ENCODE measurements around the gene LRRC14B. TPM values are rescaled to one million over a fixed set of nuclear protein-coding genes. Genes with fewer than 3 reads are reported as not detected.
"Not testable (repeated sequence)": the region's sequence is repeated elsewhere in the genome, so short reads cannot be mapped to it uniquely, and the experiment has no call there.

The LRRC14B gene
- total RNA-seq, 2 donors from 2014 or later, result not detected

- intact Hi-C loops (cut with DNase I), result no loop called here
- Histone ChIP-seq H3K36me3 (replicated peaks in 1 of 2; ENCODE audit: insufficient read depth in 1 of 2, low read depth in 2 of 2) (no peaks in the 10 kb centered on the region), H3K9me3 (no peaks in the 10 kb centered on the region), H3K4me1 (peaks cover 7% of the 10 kb centered on the region), H3K27ac (no peak overlapping the region), H3K27me3 (no peaks in the 10 kb centered on the region), H3K4me3 (no peak overlapping the region)
- TF ChIP-seq CTCF (IDR thresholded peaks at IDR 0.05) (no peak), POLR2A (IDR thresholded peaks at IDR 0.05) (no peak)
- whole genome bisulfite sequencing, 2 donors, result 65 to 92% methylated on average over 3 to 8 of the region's 10 CpGs
- peak in 1 of 4 donors; percentile 8 for DNase-seq
- ATAC-seq, result no peak
Observed at GRCh38 chr5:196350-196749, 5.1 kb downstream of the LRRC14B start.

- H3K9me3 ChIP-seq; intact Hi-C loops (cut with DNase I); ATAC-seq: not testable (repeated sequence)
Observed at GRCh38 chr5:197031-197430, 5.7 kb downstream of the LRRC14B start.

DNA sequence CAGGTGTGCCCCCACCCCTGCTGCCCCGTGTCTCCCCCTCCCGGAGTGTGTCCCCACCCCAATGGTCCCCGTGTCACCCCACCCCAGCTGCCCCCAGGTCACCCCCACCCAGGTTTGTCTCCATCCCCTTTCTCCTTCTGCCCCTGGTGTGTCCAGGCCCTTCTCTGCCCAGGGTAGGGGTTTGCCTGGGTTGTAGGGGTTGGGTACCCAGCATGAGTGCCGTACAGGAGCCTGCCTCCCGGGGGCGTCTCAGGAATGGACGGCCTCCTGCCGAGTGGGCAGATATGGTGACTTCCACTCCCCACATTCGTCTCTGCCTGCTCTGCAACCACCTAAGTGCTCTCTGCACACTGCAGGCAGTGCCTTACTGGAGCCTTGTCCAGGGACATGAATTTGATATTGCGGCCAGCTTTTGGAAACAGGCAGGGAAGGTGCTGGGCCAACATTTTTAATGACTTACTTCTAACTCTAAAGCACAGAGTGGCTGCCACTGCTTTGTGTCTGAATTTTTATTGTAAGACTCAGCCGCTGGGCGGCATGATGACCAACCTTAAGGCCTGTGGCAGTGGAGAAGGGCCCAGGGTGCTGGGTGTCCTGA, 6.7 kb downstream of the LRRC14B start:
- no peak overlapping the region for H3K4me3 ChIP-seq
- no peak for TF ChIP-seq POLR2A (IDR thresholded peaks at IDR 0.05)
- H3K27ac ChIP-seq, result no peak overlapping the region
- no peak for ATAC-seq
- H3K36me3 ChIP-seq (replicated peaks in 1 of 2; ENCODE audit: insufficient read depth in 1 of 2, low read depth in 2 of 2), result no peaks in the 10 kb centered on the region
- no peaks in the 10 kb centered on the region for H3K9me3 ChIP-seq
- no peaks in the 10 kb centered on the region for H3K4me1 ChIP-seq
- WGBS, 2 donors, result 77 to 84% methylated on average over 6 to 10 of the region's 12 CpGs
- DNase-seq, result no peak
- H3K27me3 ChIP-seq, result no peaks in the 10 kb centered on the region
- intact Hi-C loops (cut with DNase I), result no loop called here

More at GRCh38 chr5:197031-197430, 5.7 kb downstream of the LRRC14B start:
- H3K4me1 ChIP-seq; H3K36me3 ChIP-seq (replicated peaks in 1 of 2; ENCODE audit: insufficient read depth in 1 of 2, low read depth in 2 of 2); DNase-seq; H3K4me3 ChIP-seq; H3K27ac ChIP-seq; H3K27me3 ChIP-seq: not testable (repeated sequence)
- 49 to 54% methylated on average over 18 of the region's 18 CpGs for WGBS, 2 donors

GRCh38 chr5:198516-199196, 7.4 kb downstream of the LRRC14B start:
- Histone ChIP-seq H3K27ac (no peak overlapping the region), H3K9me3 (no peaks in the 10 kb centered on the region), H3K27me3 (no peaks in the 10 kb centered on the region), H3K4me1 (no peaks in the 10 kb centered on the region), H3K36me3 (replicated peaks in 1 of 2; ENCODE audit: insufficient read depth in 1 of 2, low read depth in 2 of 2) (peaks cover 0 to 3% of the 10 kb centered on the region in 2 donors), H3K4me3 (no peak overlapping the region)
- WGBS, 2 donors, result 93 to 95% methylated on average over 18 to 20 of the region's 21 CpGs
- TF ChIP-seq CTCF (IDR thresholded peaks at IDR 0.05), result no peak
- no peak for TF ChIP-seq POLR2A (IDR thresholded peaks at IDR 0.05)
- no peak for DNase-seq
- no peak for ATAC-seq
- intact Hi-C loops (cut with DNase I), result no loop called here

DNA sequence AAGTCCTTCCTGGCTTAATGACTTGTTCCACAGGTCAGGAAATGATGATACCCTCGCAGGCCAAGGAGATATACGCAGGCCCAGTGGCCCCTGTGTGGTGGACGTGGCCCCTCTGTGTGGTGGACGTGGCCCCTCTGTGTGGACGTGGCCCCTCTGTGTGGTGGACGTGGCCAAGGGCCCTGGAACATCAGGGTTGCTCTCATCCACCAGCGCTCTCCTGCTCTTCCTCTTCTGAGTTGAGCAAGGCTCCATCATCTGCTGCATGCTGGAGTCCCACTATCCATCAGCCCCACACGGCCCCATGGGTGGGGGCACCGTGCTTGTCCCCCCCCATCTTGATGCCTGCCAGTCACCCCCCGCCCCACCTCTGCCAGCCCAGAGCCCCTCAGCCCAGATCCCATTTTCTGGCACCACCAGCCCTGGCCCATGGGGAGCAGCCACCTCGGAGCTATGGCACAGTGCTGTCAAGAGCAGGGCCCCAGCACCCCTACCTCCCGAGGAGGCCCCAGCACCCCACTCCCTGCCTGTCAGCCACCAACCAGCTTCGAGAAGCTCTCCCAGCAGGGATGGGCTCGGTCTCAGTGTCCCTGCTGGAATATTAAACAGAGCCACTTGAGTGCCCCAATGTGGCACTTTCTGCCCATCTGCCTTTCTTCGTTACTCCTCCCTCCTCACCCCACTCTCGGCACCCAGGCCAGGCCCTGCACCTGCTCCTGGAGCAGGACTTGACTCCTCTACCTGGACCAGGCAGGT, 8.1 kb downstream of the LRRC14B start:
- peaks cover 0 to 8% of the 10 kb centered on the region in 2 donors for H3K36me3 ChIP-seq (replicated peaks in 1 of 2; ENCODE audit: insufficient read depth in 1 of 2, low read depth in 2 of 2)
- no peaks in the 10 kb centered on the region for H3K4me1 ChIP-seq
- TF ChIP-seq POLR2A (IDR thresholded peaks at IDR 0.05) (no peak), CTCF (IDR thresholded peaks at IDR 0.05) (no peak)
- no peaks in the 10 kb centered on the region for H3K9me3 ChIP-seq
- DNase-seq (peak in 1 of 4 donors; percentile 10), ATAC-seq (no peak)
- no peak overlapping the region for H3K4me3 ChIP-seq
- no peak overlapping the region for H3K27ac ChIP-seq
- no peaks in the 10 kb centered on the region for H3K27me3 ChIP-seq
- intact Hi-C loops (cut with DNase I), result no loop called here
- WGBS, 2 donors, result 94 to 99% methylated on average over 16 of the region's 16 CpGs

Data from body of pancreas (tissue), 4 donors.